Osteoblast (primary cell): ENCODE data around the gene TTLL9. TPM values are rescaled to one million over a fixed set of nuclear protein-coding genes. Genes with fewer than 3 reads are reported as not detected.

Source experiments
- DNase-seq: peaks from one replicate; pipeline ENCODE4 v3.0.0; 2011; ENCODE audit warnings: low spot score, mixed read lengths; ENCODE audit not compliant: insufficient read length; ENCODE audit errors: missing footprints
- H2AFZ ChIP-seq: 2 replicates; pipeline ENCODE4 v1.6.0; 2011; ENCODE audit warnings: mild to moderate bottlenecking, low read length
- H3K27ac ChIP-seq: 2 replicates; pipeline ENCODE4 v1.5.1; 2011; ENCODE audit warnings: mild to moderate bottlenecking, low read depth, low read length, moderate library complexity
- H3K27me3 ChIP-seq: 2 replicates; pipeline ENCODE4 v1.6.0; 2012; ENCODE audit warnings: mild to moderate bottlenecking, control low read depth, inconsistent platforms, low read length, moderate library complexity; ENCODE audit not compliant: insufficient read depth
- H3K36me3 ChIP-seq: 2 replicates; pipeline ENCODE4 v1.5.1; 2011; ENCODE audit warnings: mild to moderate bottlenecking, low read length, control low read depth, moderate library complexity; ENCODE audit not compliant: insufficient read depth
- H3K4me1 ChIP-seq: 2 replicates; pipeline ENCODE4 v1.5.1; 2011; ENCODE audit warnings: mild to moderate bottlenecking, low read length, control low read depth, moderate library complexity; ENCODE audit not compliant: insufficient read depth
- H3K4me2 ChIP-seq: 2 replicates; pipeline ENCODE4 v1.6.0; 2011; ENCODE audit warnings: mild to moderate bottlenecking, low read length; ENCODE audit not compliant: insufficient read depth
- H3K4me3 ChIP-seq: fragments of 200-600 bp; sonication (generic); 3 replicates; pipeline ENCODE4 v1.5.1; 2012; ENCODE audit warnings: mild to moderate bottlenecking, low read length, inconsistent platforms; ENCODE audit not compliant: insufficient read depth
- H3K79me2 ChIP-seq: 2 replicates; pipeline ENCODE4 v1.6.0; 2012; ENCODE audit warnings: mild to moderate bottlenecking, low read length, control low read depth, inconsistent platforms; ENCODE audit not compliant: insufficient read depth
- H3K9me3 ChIP-seq: 2 replicates; pipeline ENCODE4 v1.5.1; 2011; ENCODE audit warnings: low read depth, low read length, control low read depth
- H4K20me1 ChIP-seq: 2 replicates; pipeline ENCODE4 v1.6.0; 2012; ENCODE audit warnings: mild to moderate bottlenecking, low read length, control low read depth; ENCODE audit not compliant: insufficient read depth
- CTCF ChIP-seq: IDR thresholded peaks from 2 replicates; pipeline ENCODE4 v1.5.1; 2011; ENCODE audit warnings: mild to moderate bottlenecking, low read depth, low read length, moderate library complexity; ENCODE audit errors: extremely low read depth
- total RNA-seq: library from RNA; depleted of rRNA; stranded (reverse); fragments of >200 nt; gene quantifications from 2 replicates; pipeline ENCODE4 v1.2.3, GENCODE V29; 2012

TTLL9 gene
- total RNA-seq, 1 donor = 0.72 TPM

- Histone ChIP-seq H2AFZ (no peak overlapping the region), H3K36me3 (no peaks in the 10 kb centered on the region), H3K27ac (no peak overlapping the region), H3K4me2 (no peak overlapping the region), H3K79me2 (no peaks in the 10 kb centered on the region), H3K9me3 (no peaks in the 10 kb centered on the region), H4K20me1 (no peaks in the 10 kb centered on the region), H3K27me3 (peaks cover 5% of the 10 kb centered on the region), H3K4me1 (peaks cover 4% of the 10 kb centered on the region), H3K4me3 (no peak overlapping the region)
- DNase-seq = no peak
- no peak for TF ChIP-seq CTCF
Observed at GRCh38 chr20:31890646-31891045, 20.2 kb downstream of the TTLL9 start.

GRCh38 chr20:31894980-31895675 is 24.7 kb downstream of the TTLL9 start:
- Histone ChIP-seq H3K36me3 (no peaks in the 10 kb centered on the region), H3K27me3 (peaks cover 17% of the 10 kb centered on the region), H3K27ac (peak overlapping the region; percentile 54), H3K4me1 (peaks cover 4% of the 10 kb centered on the region), H3K79me2 (no peaks in the 10 kb centered on the region), H2AFZ (peak overlapping the region; percentile 88), H3K9me3 (no peaks in the 10 kb centered on the region), H3K4me3 (no peak overlapping the region), H4K20me1 (no peaks in the 10 kb centered on the region), H3K4me2 (peak overlapping the region; percentile 60)
- TF ChIP-seq CTCF = no peak
- DNase-seq = peak; percentile 86

- no peak overlapping the region for H2AFZ ChIP-seq
- H3K4me3 ChIP-seq = no peak overlapping the region
- no peaks in the 10 kb centered on the region for H3K9me3 ChIP-seq
- DNase-seq = no peak
- H3K79me2 ChIP-seq = no peaks in the 10 kb centered on the region
- no peak overlapping the region for H3K27ac ChIP-seq
- H3K4me1 ChIP-seq = peaks cover 4% of the 10 kb centered on the region
- H4K20me1 ChIP-seq = no peaks in the 10 kb centered on the region
- no peak overlapping the region for H3K4me2 ChIP-seq
- H3K36me3 ChIP-seq = no peaks in the 10 kb centered on the region
- no peak for TF ChIP-seq CTCF
- H3K27me3 ChIP-seq = peaks cover 19% of the 10 kb centered on the region
Observed at GRCh38 chr20:31896049-31896448, 25.6 kb downstream of the TTLL9 start.

GRCh38 chr20:31897541-31897940 is 27.1 kb downstream of the TTLL9 start:
- no peak for TF ChIP-seq CTCF
- no peak overlapping the region for H2AFZ ChIP-seq
- no peak overlapping the region for H3K27ac ChIP-seq
- H3K79me2 ChIP-seq = no peaks in the 10 kb centered on the region
- H3K4me3 ChIP-seq = no peak overlapping the region
- no peak for DNase-seq
- no peak overlapping the region for H3K4me2 ChIP-seq
- H4K20me1 ChIP-seq = no peaks in the 10 kb centered on the region
- H3K9me3 ChIP-seq = no peaks in the 10 kb centered on the region
- peaks cover 24% of the 10 kb centered on the region for H3K27me3 ChIP-seq
- H3K36me3 ChIP-seq = no peaks in the 10 kb centered on the region
- H3K4me1 ChIP-seq = peaks cover 4% of the 10 kb centered on the region
